ENCODE results near the gene GRAPL. TPM values are rescaled to one million over a fixed set of nuclear protein-coding genes. Genes with fewer than 3 reads are reported as not detected.
"Not testable (repeated sequence)": the region's sequence is repeated elsewhere in the genome, so short reads cannot be mapped to it uniquely, and the experiment has no call there.

GRAPL gene
- polyA plus RNA-seq, 3 donors = 0.56 to 3.5 TPM; not detected in 1

GRCh38 chr17:19144373-19144772 lies 17.0 kb downstream of the GRAPL start:
- WGBS (ENCODE audit: insufficient coverage) = no CpG with 5 or more reads among the region's 5 CpGs
- H3K27me3 Mint-ChIP-seq (ENCODE audit: low read depth in 3 of 3); H3K27ac Mint-ChIP-seq; H3K27ac ChIP-seq (ENCODE audit: low read depth in 1 of 2, low read length in 2 of 2); H3K36me3 Mint-ChIP-seq; H3K36me3 ChIP-seq (replicated peaks in 1 of 2; ENCODE audit: control insufficient read depth in 1 of 2, insufficient read depth in 2 of 2, low read length in 2 of 2); H3K9me3 Mint-ChIP-seq; H3K79me2 ChIP-seq (ENCODE audit: insufficient read depth, low read length); H3K4me2 ChIP-seq (replicated peaks; ENCODE audit: extremely low read depth, low read length, poor library complexity, severe bottlenecking); H3K9me3 ChIP-seq (replicated peaks in 1 of 2; ENCODE audit: control insufficient read depth in 1 of 2, insufficient read depth in 1 of 2, low read length in 2 of 2); H3K4me1 ChIP-seq (ENCODE audit: control insufficient read depth in 1 of 2, insufficient read depth in 2 of 2, low read length in 2 of 2); H2AFZ ChIP-seq (ENCODE audit: insufficient read depth, low read depth, low read length, poor library complexity, severe bottlenecking); H3K4me3 ChIP-seq (replicated peaks in 1 of 3; ENCODE audit: low read depth in 2 of 3, low read length in 3 of 3); intact Hi-C loops (cut with micrococcal nuclease); DNase-seq; H3K9ac ChIP-seq (ENCODE audit: insufficient read depth, low read length, poor library complexity, severe bottlenecking); H3K27me3 ChIP-seq (ENCODE audit: control insufficient read depth in 2 of 2, insufficient read depth in 2 of 2, low read length in 2 of 2); H4K20me1 ChIP-seq (ENCODE audit: insufficient read depth, low read length); H3K4me1 Mint-ChIP-seq: not testable (repeated sequence)
- H3K4me3 Mint-ChIP-seq = peak overlapping the region in 1 of 2 donors; percentile 53

DNA sequence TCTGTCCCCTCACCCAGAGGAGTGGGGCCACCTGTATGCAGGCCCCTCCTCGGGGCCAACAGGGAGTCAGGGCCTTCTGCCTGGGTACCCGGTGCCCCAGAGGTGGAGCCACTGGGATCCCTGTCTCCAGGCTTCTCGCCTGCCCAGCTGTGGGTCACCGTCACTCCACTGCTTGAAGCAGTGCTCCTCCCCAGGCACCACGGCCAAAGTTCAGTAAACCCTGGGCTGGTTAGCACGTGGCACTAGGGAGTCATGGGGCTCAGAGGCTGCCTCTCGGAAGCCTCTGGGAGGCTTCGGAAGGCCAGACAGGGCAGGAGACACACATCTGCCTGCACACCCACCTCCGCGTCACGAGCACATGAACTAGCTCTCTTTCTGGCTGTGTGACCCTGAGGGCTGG lies 18.1 kb downstream of the GRAPL start:
- DNase-seq; H3K4me3 Mint-ChIP-seq; H3K36me3 ChIP-seq (replicated peaks in 1 of 2; ENCODE audit: control insufficient read depth in 1 of 2, insufficient read depth in 2 of 2, low read length in 2 of 2); H3K27me3 ChIP-seq (ENCODE audit: control insufficient read depth in 2 of 2, insufficient read depth in 2 of 2, low read length in 2 of 2); H2AFZ ChIP-seq (ENCODE audit: insufficient read depth, low read depth, low read length, poor library complexity, severe bottlenecking); H3K9me3 Mint-ChIP-seq; H3K4me1 ChIP-seq (ENCODE audit: control insufficient read depth in 1 of 2, insufficient read depth in 2 of 2, low read length in 2 of 2); H3K9me3 ChIP-seq (replicated peaks in 1 of 2; ENCODE audit: control insufficient read depth in 1 of 2, insufficient read depth in 1 of 2, low read length in 2 of 2); H4K20me1 ChIP-seq (ENCODE audit: insufficient read depth, low read length); H3K36me3 Mint-ChIP-seq; H3K27ac Mint-ChIP-seq; H3K4me2 ChIP-seq (replicated peaks; ENCODE audit: extremely low read depth, low read length, poor library complexity, severe bottlenecking); H3K4me1 Mint-ChIP-seq; H3K27me3 Mint-ChIP-seq (ENCODE audit: low read depth in 3 of 3); H3K4me3 ChIP-seq (replicated peaks in 1 of 3; ENCODE audit: low read depth in 2 of 3, low read length in 3 of 3); H3K79me2 ChIP-seq (ENCODE audit: insufficient read depth, low read length); H3K9ac ChIP-seq (ENCODE audit: insufficient read depth, low read length, poor library complexity, severe bottlenecking); H3K27ac ChIP-seq (ENCODE audit: low read depth in 1 of 2, low read length in 2 of 2); intact Hi-C loops (cut with micrococcal nuclease): not testable (repeated sequence)
- no CpG with 5 or more reads among the region's 11 CpGs for WGBS (ENCODE audit: insufficient coverage)

DNA sequence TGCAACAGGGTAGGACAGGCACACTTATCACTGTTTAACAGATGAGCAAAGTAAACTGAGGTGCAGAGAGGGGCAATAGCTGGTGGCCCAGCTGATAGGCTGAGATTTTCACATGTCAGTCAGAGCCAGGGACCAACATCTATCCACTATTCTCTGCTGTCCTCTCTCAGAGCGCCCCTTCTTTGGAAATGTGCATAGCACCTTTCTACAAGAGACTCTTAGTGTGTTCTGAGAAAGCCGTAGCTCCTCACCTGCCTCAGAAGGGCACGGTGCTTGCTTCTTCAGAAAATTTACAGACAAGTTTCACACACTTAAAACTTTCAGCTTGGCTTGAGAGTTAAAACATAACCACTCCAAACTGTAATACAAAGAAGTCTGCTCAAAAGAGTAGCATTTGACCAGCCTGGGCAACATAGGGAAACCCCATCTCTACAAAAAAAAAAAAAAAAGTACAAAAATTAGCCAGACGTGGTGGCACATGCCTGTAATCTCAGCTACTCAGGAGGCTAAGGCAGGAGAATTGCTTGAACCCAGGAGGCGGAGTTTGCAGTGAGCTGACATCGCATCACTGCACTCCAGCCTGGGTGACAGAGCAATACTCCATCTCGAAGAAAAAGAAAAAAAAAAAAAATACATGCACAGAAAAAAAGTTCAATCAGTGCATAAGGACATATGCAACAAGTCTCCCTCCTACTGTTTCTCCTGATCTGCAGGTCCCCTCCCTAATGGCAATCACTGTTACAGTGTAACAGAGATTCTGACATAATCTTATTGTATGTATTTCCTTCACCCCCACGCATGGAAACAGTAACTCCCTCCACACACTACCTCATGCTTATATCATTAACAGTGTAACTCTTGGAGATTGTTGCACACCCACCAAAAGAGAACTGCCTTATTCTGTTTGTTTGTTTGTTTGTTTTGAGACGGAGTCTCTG lies 23.6 kb downstream of the GRAPL start:
- H3K27ac ChIP-seq (ENCODE audit: low read depth in 1 of 2, low read length in 2 of 2); H3K27ac Mint-ChIP-seq; H3K9me3 Mint-ChIP-seq; H3K36me3 ChIP-seq (replicated peaks in 1 of 2; ENCODE audit: control insufficient read depth in 1 of 2, insufficient read depth in 2 of 2, low read length in 2 of 2); H3K27me3 ChIP-seq (ENCODE audit: control insufficient read depth in 2 of 2, insufficient read depth in 2 of 2, low read length in 2 of 2); H4K20me1 ChIP-seq (ENCODE audit: insufficient read depth, low read length); H3K9me3 ChIP-seq (replicated peaks in 1 of 2; ENCODE audit: control insufficient read depth in 1 of 2, insufficient read depth in 1 of 2, low read length in 2 of 2); H3K4me3 ChIP-seq (replicated peaks in 1 of 3; ENCODE audit: low read depth in 2 of 3, low read length in 3 of 3); intact Hi-C loops (cut with micrococcal nuclease); H3K9ac ChIP-seq (ENCODE audit: insufficient read depth, low read length, poor library complexity, severe bottlenecking); H3K27me3 Mint-ChIP-seq (ENCODE audit: low read depth in 3 of 3); H3K4me3 Mint-ChIP-seq; H2AFZ ChIP-seq (ENCODE audit: insufficient read depth, low read depth, low read length, poor library complexity, severe bottlenecking); H3K79me2 ChIP-seq (ENCODE audit: insufficient read depth, low read length); DNase-seq; H3K4me1 Mint-ChIP-seq; H3K36me3 Mint-ChIP-seq; H3K4me1 ChIP-seq (ENCODE audit: control insufficient read depth in 1 of 2, insufficient read depth in 2 of 2, low read length in 2 of 2); H3K4me2 ChIP-seq (replicated peaks; ENCODE audit: extremely low read depth, low read length, poor library complexity, severe bottlenecking): not testable (repeated sequence)
- no CpG with 5 or more reads among the region's 9 CpGs for WGBS (ENCODE audit: insufficient coverage)

DNA sequence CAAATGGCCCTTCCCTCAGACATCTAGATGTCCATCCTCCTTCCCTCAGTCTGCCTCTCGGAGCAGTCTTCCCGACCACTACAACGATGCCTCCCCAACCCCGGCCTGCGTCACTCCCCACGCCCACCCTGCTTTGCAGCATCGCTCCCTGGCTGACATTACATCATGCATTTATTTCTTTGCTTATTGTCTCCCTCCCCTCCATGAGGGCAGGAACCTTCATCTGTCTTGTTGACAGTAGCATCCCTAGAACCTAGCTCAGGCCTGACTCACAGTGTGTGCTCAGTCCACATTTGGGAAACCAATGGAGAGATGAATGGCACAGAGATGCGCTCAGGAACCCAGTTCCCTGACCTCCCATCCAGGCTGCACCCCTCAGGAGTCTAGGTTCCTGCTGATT lies 30.2 kb downstream of the GRAPL start:
- H3K4me3 ChIP-seq (replicated peaks in 1 of 3; ENCODE audit: low read depth in 2 of 3, low read length in 3 of 3); H3K4me3 Mint-ChIP-seq; H2AFZ ChIP-seq (ENCODE audit: insufficient read depth, low read depth, low read length, poor library complexity, severe bottlenecking); DNase-seq; H3K9me3 Mint-ChIP-seq; H3K27ac Mint-ChIP-seq; H3K36me3 Mint-ChIP-seq; H3K79me2 ChIP-seq (ENCODE audit: insufficient read depth, low read length); H3K9ac ChIP-seq (ENCODE audit: insufficient read depth, low read length, poor library complexity, severe bottlenecking); H3K4me2 ChIP-seq (replicated peaks; ENCODE audit: extremely low read depth, low read length, poor library complexity, severe bottlenecking); H3K27me3 Mint-ChIP-seq (ENCODE audit: low read depth in 3 of 3); H3K9me3 ChIP-seq (replicated peaks in 1 of 2; ENCODE audit: control insufficient read depth in 1 of 2, insufficient read depth in 1 of 2, low read length in 2 of 2); H3K36me3 ChIP-seq (replicated peaks in 1 of 2; ENCODE audit: control insufficient read depth in 1 of 2, insufficient read depth in 2 of 2, low read length in 2 of 2); H3K4me1 ChIP-seq (ENCODE audit: control insufficient read depth in 1 of 2, insufficient read depth in 2 of 2, low read length in 2 of 2); H3K27me3 ChIP-seq (ENCODE audit: control insufficient read depth in 2 of 2, insufficient read depth in 2 of 2, low read length in 2 of 2); H3K4me1 Mint-ChIP-seq; H4K20me1 ChIP-seq (ENCODE audit: insufficient read depth, low read length); H3K27ac ChIP-seq (ENCODE audit: low read depth in 1 of 2, low read length in 2 of 2); intact Hi-C loops (cut with micrococcal nuclease): not testable (repeated sequence)
- no CpG with 5 or more reads among the region's 8 CpGs for WGBS (ENCODE audit: insufficient coverage)

Data from CD14-positive monocyte (primary cell).